SW480 (cell line): ENCODE results near the gene OLAH.

Experiments
- DNase-seq: peaks from one replicate; pipeline ENCODE4 v3.0.0-alpha.2; 2016; ENCODE audit warnings: low spot score

Gene OLAH

DNA sequence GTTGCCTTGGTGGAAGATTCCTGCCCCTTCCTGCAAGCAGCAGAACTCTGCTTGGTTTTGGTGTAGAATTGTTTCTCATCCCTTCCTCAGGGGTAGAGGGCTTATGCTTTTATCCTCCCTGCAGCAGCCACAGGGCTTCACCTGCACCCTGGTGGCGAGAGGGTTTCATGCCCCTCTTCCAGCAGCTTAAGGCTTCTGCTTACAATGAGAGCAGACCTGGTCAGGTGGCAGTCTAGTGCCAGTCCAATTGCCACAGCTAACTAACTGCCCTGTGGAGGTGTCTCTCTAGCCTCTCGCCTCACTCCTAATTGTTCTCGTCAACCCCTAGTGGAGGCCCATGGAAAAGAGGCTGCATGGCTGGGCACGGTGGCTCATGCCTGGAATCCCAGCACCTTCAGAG is 25.5 kb downstream of the OLAH start:
- DNase-seq, result no peak

GRCh38 chr10:15072358-15072757 is 28.6 kb downstream of the OLAH start:
- no peak for DNase-seq

- DNase-seq, result no peak
Observed at GRCh38 chr10:15075421-15075820, 31.7 kb downstream of the OLAH start.

DNA sequence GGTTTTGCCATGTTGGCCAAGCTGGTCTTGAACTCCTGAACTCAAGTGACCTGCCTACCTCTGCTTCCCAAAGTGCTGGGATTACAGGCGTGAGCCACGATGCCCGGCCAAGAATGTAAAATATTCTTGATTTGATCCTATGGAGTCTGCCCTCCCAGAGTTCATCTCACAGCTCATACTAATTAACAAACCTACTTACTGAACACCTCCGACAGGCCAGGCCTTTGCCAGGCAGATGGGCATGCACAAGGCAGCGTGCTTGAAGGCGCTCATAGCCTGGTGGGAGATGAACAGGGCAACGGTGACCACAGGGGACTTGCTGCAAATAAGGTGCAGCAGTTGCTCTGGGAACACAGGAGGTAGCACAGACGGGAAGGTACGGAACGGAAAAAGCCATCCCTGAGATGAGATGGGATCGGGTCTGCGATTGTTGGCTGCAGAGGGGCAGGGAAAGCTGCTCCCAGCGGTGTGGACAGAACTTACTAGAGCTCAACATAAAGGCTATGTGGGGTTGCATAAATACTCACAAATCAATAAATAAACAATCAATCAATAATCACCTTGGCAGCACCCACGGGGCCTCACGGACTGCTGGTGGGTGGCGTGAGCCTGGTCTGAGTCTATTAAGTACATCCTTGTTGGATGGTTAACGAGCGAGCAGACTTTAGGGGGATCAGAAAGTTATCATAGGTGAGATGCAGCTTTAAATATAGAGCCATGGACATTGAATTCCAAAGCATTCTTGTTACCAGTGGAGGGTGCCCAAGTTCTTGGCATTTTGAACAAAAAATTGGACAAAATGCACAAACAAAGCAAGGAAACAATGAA is 40.1 kb downstream of the OLAH start:
- no peak for DNase-seq

DNA sequence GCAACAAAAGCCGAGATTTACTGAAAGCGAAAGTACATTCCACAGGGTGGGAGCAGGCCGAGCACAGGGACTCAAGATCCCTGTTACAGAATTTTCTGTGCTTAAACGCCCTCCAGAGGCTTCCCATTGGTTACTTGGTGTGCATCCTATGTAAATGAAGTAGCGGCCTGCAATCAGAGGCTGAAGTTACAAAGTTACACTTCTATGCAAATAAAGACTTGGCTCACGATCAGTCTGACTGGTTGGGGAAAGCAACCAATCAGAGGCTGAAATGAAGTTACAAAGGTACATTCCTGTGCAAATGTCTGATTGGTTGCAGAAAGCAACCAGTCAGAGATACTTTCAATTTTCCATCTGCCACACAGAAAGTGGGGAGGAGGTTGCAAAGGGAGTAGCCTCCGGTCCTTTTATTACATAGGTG is 40.8 kb downstream of the OLAH start:
- peak; percentile 83 for DNase-seq

DNA sequence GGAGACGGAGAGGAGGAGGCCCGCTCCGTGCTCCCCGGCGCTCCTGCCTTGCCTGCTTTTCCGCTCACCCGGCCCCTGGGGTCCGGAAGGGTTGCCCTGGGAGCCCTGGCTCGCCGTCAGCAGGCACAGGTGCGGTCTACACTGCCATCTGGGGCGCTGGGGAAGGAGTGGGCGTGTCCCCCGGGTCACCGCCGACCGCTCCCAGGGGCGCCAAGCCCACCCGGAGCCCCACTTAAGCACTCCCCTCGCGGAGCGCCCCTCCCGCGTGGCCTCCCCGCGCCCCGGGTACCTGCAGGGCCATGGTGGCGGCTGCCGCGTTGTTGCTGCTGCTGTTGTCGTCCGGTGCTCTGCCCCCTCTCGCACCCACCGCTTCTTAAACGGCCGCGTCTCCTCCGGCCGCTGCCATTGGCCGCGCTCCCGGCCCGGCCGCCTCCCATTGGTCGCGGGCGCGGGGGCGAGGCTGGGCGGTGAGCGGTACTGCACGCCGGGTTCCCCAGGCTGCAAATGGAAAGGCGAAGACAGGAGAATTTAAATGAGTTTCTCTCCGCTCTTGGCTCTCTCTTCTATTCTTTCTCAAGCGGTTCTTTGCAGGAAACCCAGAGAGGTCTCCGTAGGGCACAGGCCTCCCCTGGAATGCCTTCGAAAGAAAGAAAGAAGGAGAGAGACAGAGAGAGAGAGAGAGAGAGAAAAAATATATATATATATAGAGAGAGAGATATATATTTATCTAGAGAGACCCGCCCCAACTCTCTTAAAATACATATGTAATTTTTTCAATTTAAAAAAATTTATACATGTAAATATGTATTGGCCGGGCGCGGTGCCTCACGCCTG is 44.9 kb downstream of the OLAH start, which contains the start of gene ACBD7:
Gene ACBD7, minus strand, starts transcription at position 349 of the 834 bp plus-strand sequence. Its CDS starts 48 bp downstream, at position 301.
- peak; percentile 86 for DNase-seq

- DNase-seq, result no peak
Observed at GRCh38 chr10:15091418-15091817, 47.7 kb downstream of the OLAH start.

GRCh38 chr10:15092855-15093408 is 49.2 kb downstream of the OLAH start:
- no peak for DNase-seq

- DNase-seq, result no peak
Observed at GRCh38 chr10:15096661-15097010, 52.9 kb downstream of the OLAH start.

- peak; percentile 89 for DNase-seq
Observed at GRCh38 chr10:15097011-15097812, 53.5 kb downstream of the OLAH start, which contains the start of gene RPP38. Gene RPP38 (plus strand): TSS chr10:15097355. CDS start chr10:15103315, 5,960 bp downstream.

DNA sequence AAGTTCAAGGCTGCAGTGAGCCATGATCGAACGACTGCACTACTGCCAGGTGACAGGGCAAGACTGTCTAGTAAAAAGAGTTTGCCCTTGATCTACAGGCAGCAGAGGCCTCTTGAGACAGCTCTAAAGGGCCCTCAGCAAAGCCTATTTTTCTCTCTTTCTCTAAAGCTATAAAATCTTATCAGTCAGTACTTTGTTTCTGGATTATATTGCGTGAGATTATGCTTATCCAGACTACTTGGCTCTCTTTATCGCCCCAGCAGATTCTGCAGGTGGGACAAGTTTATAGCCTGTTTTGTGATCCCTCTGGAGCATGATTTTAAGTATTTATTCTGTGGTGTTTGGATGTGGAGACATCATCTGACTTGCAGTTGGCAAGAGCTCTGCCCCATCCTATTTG is 56.1 kb downstream of the OLAH start:
- DNase-seq, result no peak

GRCh38 chr10:15103513-15103912 is 59.8 kb downstream of the OLAH start:
- DNase-seq, result no peak

GRCh38 chr10:15106352-15107013 is 62.7 kb downstream of the OLAH start:
- peak; percentile 61 for DNase-seq

GRCh38 chr10:15112657-15113056 is 68.9 kb downstream of the OLAH start:
- no peak for DNase-seq

DNA sequence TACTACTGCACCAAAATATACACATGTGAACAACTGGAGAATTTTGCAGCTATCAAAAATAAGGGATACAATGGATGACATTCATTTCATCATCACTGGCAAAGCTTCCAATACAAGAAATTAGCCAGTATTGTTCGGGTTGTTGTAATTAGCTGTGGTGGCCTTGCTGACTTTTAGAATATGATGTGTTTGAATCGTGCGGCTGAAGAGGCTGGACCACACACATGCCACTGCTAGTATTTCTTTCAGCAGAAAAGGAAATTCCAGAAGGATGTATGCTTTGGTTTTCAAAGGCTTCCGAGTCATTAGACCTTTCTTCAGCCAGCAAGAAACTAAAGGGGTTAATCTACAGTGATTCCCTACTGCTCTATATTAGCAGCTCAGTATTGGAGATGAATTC is 70.0 kb downstream of the OLAH start:
- no peak for DNase-seq

DNA sequence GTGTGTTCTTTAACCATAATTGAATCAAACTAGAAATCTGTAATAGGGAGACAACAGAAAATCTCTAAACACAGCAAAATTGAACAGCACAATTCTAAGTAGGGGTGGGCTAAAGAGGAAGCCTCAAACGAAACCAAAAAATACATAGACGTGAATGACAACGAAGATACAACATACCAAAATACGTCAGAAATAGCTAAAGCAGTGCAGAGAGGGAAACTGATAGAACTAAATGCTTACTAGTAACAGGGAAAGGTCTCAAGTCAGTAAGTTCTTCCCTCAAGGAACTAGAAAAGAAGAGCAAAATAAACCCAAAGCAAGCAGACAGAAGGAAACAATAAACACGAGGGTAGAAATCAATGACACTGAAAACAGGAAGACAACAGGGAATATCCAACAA is 72.5 kb downstream of the OLAH start:
- DNase-seq, result no peak

GRCh38 chr10:15118615-15119014 is 74.9 kb downstream of the OLAH start:
- DNase-seq, result no peak

DNA sequence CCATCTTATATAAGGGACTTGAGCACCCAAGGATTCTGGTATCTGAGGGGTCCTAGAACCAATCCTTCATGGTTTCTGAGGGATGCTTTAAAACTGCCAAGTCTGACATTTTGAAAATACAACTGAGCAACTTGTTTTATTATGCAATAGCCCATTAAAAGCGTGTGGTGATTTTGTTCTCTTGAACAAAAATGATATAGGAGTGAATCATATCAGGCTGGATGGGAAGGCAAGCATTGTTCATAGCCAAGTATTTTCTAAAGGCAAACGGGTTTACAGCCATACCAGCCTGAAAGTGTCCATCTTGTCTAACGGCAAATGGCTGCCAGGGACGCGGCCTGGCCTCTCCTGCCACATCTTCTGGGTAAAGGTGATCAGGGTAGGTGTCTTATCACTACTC is 76.8 kb downstream of the OLAH start:
- DNase-seq, result no peak

DNA sequence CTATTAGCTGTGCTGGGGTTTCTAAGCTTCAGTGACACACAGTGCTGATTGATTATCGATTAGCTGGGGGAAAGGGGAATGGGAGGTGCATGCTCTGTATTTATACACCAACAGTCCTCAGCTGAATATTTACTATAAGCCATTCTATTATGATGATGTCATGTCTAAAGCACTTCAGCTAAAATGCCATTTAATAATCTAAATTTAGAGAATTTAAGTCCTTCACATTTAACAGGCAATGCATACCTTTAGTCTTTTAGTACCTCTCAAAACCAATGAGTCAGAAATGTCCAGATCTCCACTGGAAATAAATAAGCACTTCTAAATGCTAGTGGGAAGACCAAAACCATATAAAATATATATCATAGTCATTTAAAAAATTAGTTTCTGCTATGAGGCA is 78.0 kb downstream of the OLAH start:
- DNase-seq, result no peak

- DNase-seq, result no peak
Observed at GRCh38 chr10:15122477-15123030, 78.8 kb downstream of the OLAH start.
